NCI-H2196 treated with DMSO at 0.1 percent for 48 hours (cell line): Measurements from ENCODE around the gene NOTO.
"Not testable (repeated sequence)": the region's sequence is repeated elsewhere in the genome, so short reads cannot be mapped to it uniquely, and the experiment has no call there.

Experiments used
- DNase-seq: peaks from one replicate; lab custom pipeline; 2025; ENCODE audit not compliant: unreplicated experiment; lab: John Stamatoyannopoulos, UW

Gene NOTO

DNA sequence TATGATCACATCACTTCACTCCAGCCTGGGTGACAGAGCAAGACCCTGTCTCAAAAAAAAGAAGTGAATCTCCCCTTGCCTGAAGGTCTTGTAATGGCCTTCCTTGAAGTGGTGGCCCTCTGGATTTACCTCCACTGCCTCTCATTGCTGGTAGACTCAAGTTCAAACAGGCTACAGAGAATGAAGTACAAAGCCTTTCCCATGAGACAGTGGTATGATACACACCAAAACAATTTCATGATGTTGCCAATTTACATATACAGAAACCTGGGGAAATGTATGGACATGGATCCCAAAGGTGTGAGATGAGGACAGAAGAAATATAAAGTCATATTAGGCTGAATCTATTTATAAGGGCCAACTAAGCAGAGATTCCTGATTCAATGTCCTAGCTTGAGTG lies 4.8 kb upstream of the NOTO start:
- no peak for DNase-seq

DNA sequence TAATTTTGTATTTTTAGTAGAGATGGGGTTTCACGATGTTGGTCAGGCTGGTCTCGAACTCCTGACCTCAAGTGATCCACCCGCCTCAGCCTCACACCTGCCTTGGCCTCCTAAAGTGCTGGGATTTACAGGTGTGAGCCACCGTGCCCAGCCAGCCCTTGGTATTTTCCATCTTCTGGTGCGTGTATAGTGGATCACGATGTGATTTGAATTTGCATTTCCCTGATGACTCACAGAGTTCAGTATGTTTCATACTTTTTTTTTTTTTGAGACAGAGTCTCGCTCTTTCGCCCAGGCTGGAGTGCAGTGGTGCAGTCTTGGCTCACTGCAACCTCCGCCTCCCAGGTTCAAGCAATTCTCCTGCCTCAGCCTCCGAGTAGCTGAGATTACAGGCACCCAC lies 2.1 kb upstream of the NOTO start:
- DNase-seq = not testable (repeated sequence)

DNA sequence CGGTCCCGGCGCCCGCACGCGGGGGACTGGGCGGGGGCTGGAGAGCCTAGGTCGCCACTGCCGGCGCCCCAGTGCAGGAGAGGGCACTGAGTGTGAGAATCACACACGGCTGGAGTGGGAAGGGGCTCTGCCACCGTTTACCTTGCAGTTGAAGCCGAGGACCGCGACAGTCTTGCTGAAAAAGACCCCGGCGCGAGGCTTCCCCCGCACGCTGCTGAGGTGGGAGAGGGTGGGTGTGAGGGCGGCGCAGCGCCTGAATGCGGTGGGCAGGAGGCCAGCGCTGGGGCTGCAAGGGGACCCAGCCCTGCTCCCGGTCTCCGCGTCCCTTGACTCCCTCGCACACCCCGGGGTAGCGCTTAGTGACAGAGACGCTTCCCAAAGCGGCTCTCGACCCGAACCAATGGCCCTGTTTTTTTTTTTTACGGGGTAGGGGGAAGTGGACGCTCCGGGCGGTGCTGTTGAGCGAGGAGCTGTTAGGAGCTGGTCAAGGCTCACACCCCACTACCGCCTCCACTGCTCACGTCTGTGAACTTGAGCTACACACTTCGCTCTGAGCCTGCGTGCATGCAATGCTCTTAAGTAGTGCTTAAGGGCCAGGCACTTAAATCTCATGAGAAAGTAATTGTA lies 794 bp downstream of the NOTO start:
- DNase-seq = no peak

DNA sequence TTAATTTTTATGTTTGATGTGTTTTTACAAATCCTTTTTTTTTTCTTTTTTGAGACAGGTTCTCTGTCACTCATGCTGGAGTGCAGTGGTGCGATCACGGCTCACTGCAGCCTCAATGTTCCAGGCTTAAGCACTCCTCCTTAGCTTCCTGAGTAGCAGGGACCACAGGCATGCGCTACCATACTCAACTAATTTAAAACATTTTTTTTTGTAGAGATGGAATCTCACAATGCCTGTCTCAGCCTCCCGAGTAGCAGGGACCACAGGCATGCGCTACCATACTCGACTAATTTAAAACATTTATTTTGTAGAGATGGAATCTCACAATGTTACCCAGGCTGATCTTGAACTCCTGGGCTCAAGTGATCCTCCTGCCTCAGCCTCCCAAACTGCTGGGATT lies 3.2 kb downstream of the NOTO start:
- no peak for DNase-seq

DNA sequence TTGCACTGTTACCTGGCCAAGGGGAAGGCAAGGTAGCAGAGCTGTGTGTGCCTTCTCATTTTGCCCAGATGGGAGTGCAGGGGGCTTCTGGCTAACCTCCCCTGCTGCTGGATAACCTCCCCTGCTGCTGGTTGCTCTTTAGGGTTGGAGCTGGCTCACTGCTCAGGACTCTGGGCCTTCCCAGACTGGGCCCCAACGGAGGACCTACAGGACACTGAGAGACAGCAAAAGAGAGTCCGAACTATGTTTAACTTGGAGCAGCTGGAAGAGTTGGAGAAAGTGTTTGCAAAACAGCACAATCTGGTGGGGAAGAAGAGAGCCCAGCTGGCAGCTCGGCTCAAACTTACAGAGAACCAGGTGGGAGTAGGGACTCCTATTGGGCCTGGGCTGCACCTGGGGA lies 5.9 kb downstream of the NOTO start:
- no peak for DNase-seq

DNA sequence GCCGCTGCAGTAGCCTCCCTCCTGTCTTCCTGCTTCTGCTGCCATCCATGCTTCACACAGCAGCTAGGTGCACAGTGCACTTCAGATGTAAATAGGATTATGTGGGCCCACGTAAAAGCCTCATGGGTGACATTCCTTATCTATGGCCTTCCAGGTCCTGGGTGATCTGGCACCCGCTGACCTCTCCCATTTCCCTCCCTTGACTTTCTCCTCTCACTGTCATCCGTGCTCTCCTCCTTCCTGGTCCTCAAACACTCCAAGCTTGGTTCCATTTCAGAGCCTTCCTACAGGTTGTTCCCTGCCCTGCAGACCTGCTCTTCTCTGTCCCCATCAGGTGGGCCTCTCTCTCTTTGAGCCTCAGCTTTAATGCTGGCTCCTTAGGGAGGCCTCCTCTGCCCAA lies 7.6 kb downstream of the NOTO start:
- DNase-seq = no peak

DNA sequence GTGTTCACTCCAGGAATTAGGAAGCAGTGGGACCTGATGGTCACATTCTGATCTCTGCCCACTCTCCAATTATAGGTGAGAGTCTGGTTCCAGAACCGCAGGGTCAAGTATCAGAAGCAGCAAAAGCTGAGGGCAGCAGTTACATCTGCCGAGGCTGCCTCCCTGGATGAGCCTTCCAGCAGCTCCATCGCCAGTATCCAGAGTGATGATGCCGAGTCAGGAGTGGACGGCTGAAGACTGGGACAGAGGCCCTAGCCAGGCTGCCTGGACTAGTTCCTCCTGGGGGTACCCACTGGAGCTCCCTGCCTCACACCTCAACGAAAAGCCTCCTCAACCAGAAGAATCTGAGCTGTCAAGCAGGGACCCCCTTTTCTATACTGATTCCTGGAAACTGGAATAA lies 8.3 kb downstream of the NOTO start:
- no peak for DNase-seq

DNA sequence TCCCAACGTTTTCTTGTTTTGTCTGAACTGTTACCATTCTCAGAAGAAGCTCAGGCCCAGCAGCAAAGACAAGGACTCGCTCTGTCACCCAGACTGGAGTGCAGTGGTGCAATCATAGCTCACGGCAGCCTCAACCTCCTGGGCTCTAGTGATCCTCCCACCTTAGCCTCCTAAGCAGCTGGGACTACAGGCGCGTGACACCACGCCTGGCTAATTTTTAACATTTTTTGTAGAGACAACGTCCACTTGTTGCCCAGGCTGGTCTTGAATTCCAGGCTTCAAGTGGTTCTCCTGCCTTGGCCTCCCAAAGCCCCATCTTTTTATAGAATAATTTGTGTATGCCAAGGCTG lies 9.7 kb downstream of the NOTO start:
- no peak for DNase-seq

DNA sequence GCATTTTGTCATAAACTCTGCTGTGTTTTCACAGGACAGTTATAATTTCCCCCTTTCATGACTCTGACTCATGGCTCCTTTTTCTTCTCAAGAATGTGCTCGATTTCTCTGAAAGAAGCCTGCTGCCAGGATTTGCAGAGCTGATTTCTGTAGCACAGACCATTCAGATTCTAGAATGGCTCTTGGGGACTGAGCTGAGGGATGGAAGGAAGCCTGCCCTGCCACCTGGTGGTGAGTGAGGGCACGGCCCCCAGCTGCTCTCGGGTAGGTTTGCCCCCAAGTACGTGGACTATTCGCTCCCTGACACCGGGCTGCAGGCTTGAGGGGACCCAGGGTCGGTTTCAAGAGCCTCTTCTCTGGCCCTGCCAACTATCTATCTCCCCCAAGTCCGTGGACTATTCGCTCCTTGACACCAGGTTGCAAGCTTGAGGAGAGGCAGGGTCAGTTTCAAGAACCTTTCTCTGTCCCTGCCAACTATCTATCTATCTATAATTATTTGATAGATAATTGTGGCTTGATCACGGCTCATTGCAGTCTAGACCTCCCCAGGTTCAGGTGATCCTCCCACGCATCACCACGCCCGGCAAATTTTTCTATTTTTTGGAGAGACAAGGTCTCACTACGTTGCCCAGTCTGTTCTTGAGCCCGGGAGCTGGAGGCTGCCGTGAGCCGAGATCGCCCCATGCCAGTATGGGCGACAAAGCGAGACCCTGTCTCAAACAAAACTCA lies 10.2 kb downstream of the NOTO start:
- DNase-seq = peak; percentile 13

DNA sequence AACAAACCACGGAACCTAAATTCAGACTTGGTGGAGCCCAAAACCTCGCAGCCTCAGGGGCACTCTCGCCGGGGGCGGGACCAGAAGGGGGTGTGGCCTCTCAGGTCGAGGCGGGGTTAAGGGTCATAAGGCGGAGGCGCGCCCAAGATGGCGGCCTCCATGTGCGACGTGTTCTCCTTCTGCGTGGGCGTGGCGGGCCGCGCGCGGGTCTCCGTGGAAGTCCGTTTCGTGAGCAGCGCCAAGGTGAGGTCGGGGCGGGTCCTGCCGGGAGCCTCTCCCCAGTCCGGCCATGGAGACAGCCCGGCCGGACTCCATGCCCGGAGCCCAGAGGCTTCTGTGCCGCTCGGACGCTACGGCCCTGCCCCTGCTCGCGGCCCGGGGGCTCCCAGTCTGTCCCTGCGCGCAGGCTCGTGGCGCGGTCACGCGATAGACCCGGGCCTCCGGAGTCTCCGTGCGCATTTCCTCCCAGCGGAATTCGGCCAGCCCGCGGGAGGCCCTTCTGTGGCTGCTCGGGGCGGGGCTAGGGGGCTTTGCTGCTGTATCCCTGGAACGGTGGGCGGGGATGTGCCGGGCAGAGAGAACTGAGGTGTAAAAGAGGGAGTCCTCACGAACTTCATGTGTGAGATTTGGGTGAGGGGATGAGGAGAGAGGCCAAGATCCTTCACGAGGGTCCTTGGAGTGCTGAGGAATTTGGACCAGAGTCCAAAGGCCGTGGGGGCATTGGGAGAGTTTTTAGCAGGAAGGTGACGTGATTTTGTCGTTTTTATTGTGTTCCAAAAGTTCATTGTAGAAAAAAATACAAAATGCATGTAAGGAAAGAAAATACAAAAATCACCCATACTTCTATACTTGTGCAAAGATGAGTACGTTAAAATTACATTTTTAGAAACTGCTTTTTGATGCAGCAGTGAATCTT lies 12.0 kb downstream of the NOTO start, which contains the start of gene SMYD5:
TSS of gene SMYD5 (plus strand) at position 126 of the 916 bp plus-strand sequence. CDS start at position 148, 22 bp downstream.
- peak; percentile 42 for DNase-seq

DNA sequence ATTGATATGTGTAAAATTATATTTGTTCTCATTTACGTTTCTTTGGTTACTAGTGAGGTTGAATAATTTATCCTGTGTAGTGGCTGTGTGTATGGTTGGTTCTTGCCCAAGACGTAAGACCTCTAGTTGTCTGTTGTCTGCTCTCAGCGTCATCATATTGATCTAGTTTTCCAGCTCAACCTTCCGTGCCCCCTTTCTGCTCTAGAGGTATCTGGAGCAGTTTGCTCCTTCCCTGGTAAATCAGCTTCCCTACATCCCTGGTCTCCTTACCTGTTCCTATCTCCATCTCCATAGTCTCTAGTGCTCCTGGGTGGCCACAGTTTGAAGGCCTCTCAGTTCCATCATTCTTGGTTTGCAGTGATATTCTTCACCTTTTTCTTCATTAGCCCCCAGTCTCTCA lies 12.9 kb downstream of the NOTO start:
- DNase-seq = no peak

DNA sequence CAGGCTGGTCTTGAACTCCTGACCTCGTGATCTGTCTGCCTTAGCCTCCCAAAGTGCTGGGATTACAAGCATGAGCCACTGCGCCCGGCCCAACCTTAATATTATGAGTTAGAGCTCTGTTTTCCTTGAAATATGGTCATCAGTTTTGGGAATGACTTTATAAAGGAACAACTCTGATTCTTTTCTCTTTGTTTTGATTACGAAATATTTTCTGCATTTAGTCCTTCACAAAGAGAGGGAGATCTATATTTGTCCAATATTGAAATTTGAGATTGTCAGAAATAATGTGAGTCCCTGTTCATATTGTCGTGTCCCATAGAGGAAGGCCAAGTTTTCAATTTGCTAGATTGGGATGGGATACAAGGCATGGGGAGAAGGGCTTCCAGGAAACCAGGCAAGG lies 14.8 kb downstream of the NOTO start:
- no peak for DNase-seq

DNA sequence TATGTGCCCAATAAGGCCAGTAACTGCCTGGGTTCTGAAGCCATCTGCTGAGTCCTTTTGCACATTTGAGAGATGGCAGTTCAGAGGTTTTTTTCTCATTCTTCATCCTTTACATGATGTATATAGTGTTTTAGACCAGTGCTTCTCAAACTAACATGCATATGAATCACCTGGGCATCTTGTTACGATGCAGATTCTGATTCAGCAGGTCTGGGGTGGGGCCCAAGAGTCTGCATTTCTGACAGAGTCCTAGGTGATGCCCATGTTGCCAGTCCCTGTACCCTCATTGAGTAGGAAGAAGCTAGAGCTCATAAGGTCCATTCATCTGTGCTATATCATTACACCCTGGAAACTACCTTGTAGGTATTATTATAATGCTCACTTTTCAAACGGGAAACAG lies 15.5 kb downstream of the NOTO start:
- DNase-seq = no peak

DNA sequence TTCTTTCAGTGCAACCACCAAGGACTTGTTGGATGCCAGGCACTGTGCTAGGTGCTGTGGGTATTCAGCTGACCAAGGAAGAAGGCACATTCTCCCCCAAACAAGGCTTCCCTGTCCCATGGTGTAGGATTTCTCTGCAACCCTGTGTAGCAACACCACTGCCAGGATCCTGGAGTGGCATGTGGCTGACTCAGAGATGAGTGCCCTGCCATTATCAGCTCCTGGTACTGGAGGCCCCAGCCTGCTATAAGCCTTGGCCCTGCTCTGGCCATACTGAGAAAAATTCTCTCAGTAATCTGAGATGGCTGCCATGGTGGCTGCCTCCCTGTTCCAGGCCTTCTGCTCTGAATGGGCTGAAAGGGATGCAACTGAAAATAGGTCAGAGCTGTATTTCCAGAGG lies 15.9 kb downstream of the NOTO start:
- no peak for DNase-seq

DNA sequence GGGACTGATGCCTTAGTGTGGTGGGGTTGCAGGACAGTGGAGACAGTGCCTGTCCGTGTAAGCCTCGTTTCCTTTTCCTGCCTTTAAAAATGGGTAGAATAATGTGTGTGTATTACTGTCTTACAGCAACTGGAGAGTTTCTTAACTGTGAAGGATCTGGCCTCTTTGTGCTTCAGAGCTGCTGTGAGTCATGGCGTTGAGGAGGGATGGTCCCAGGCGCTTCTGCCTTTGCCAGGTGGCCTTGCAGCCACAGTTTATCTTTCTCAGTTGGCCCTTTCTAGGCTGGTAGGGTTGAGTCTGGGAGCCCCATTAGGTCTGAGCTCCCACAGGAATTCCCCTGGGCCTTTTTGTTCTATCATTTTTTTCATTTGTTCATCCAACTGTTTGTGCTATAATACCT lies 21.4 kb downstream of the NOTO start:
- no peak for DNase-seq

DNA sequence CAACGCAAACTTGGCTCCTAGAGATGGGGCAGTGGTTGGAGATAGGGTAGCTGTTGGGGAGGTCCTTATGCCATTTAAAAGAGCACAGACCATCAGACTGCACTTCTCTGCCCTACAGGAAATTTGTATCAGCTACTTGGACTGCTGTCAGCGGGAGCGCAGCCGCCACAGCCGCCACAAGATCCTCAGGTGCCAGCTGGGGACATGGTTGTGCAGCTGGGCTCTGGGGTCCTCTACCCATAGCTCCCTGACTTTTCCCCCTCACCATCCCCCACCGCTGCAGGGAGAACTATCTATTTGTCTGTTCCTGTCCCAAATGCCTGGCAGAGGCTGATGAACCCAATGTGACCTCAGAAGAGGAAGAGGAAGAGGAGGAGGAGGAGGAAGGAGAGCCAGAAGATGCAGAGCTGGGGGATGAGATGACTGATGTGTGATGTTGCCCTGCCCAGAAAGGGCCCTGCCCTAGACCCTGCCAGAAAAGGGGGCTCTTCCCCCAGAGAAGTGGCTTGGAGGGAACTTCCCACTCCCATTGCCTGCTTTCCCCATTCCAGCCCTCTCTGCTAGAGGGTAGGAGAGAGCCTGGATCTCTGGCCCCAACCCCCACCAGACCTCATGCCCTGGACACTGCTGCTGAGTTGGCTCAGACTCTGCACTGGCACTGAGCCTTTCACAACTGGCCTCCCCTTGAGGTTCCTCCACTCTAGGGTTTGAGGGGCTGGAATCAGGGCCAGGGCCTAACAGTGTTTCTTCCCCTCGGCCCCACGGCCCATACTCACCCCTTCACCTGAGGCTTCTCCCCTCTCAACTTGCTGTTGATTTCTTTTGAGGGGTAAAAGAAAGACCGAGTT lies 23.4 kb downstream of the NOTO start:
- no peak for DNase-seq

DNA sequence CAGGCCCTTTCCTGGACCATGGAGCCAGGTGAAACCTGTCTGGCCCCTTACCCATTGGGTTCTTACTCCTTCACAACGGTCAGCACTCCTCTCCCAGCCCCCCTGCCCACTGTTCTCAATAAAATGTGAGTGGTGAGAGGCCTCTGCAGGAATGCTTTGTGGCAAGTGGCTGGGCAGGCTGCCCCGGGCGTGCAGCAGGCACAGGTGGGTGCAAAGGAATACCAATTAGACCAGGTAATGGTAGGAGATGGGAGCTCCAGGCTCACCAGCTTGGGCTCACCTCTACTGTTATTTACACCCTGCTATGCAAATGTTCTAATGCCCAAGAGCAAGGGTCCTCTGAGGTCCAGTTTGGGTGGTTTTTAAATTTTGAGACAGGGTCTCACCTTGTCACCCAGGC lies 24.7 kb downstream of the NOTO start:
- DNase-seq = no peak

DNA sequence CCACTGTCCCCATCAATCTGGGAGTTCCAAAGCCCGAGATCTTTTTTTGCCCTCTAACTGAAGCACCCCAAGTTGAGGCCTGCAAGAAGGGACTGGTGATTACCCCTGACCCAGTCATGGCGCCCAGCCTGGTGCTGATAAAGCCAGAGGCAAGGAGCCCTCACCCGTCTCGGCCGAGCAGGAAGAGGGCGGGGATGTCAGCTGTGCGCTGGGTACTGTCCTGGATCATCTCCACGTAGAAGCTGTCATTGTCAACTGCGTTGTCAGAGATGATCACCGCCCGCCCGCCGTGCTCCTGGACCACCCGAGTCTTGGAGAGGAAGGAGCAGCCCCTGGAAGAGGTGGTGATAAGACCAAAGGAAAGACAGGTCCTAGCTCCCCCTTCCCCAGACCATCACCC lies 26.3 kb downstream of the NOTO start:
- no peak for DNase-seq

DNA sequence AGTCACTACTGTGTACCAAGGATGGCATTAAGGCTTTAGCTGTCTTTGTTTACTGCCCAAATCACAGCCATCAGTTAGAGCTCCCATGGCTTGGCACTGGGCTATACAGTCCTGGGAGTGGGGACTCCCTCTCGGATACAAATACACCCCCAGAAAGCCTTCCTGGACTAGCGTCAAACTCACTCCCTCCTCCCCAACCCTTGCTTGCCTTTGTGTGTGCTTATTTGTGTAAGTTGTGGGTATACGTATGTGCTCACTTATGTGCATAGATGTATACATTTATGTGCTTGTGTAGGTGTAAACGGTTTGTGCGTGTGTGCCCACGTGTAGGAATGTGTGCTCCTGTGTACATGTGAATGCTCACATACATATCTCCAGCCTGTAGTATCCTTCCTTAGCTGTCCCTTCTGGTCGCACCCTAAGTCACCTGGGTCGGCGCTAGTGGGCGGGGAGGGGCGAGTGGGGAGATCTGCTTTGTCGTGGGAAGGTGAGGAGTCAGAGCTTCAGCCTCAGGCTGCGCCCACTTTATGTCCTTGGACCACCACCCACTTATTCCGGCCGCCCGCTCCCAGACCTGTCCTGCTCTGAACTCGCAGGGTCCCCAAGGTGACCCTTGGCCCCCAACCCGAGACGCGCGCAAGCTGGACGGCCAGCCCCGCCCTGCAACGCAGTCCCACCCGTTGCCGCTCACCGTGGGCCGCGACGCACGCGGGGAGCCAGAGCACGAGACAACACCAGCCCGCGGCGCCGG lies 30.2 kb downstream of the NOTO start:
- DNase-seq = no peak

DNA sequence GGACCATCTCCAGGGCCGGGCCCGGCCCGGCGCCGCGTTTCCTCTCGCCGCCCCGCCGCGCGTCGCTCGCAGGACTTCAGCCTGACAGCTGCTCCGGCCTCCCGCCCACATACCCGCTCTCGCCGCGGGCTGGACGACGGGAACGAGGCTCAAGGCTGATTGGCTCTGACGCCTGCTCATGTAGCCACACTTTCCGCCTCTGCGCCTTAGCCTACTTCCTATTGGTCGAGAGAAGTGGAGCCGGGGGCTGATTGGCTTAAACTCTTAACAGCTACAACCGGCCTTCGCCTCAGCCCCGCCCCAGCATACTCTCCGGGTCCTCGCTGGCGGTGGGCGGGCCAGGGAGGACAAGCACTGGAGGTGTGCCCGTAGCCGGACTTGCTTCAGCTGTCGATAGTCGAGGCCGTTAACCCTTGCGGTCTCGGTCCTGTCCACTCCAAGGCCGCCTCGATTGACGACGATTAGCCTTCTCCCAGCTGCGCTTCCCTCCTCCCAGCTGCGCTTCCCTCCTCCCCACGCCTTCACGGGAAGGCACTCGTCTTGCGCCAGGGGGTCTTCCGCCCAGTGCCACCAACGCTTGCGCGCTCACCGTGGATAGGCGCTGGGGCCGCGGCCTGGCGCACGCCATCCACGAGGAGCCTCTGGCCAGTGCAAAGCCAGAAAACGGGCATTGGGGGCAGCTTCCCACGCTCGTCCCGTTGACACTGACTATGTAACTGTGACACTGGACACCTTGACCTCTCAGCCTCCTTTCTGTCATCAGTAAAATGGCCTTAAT lies 31.0 kb downstream of the NOTO start, which contains the start of gene PRADC1:
TSS of gene PRADC1 (minus strand) at position 86 of the 778 bp plus-strand sequence. CDS start at position 7, 79 bp downstream.
- DNase-seq = peak; percentile 91
